ENCODE results near the gene MEIS1.

DNA sequence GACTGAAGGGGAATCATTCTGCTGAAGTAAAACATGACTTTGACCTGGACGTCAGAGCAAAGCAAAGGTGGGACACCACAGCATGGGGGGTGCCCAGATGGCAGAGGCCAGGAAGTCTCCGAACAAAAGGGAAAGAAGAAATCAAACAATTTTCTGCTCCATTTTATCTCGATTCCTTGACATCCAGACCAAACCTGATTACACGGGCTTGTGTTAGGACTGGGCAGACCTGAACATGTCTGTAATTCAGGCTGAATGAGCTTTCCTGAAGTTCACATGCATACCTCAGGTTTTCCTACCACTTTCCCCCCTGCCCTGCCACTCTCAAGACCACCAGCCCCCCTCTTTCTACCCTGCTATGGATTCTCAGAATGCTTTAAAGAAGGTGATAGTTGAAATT lies 44.8 kb upstream of the MEIS1 start:
- no peak for TF ChIP-seq POLR2AphosphoS5 (IDR thresholded peaks at IDR 0.05)
- TF ChIP-seq POLR2A (IDR thresholded peaks at IDR 0.05): no peak
